ENCODE measurements around the gene ARHGEF4. TPM values are rescaled to one million over a fixed set of nuclear protein-coding genes. Genes with fewer than 3 reads are reported as not detected.

Gene ARHGEF4
- polyA plus RNA-seq, 3 donors = 0.05 TPM; not detected in 2

DNA sequence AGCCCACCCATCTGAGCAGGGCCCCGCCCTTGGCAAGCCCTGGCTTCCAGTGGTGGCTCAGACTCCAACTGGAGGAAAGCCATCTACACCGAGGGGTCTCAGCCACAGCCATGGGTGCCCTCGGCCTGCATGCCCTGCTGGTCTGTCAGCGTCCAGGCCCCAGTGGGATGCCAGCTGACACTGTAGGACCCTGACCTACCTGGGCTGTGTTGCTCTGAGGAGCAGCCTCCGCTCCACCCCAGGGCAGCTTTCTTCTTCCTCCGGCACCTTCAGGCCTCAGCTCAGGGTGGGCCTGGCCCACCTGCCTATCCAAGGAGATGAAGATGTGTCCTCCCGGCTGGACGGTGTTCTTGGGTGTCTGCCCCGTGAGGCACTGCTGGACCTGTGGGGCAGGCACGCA is 13.9 kb upstream of the ARHGEF4 start:
- peaks cover 0 to 5% (median 1%) of the 10 kb centered on the region in 3 donors for H3K27me3 Mint-ChIP-seq (ENCODE audit: low read depth in 3 of 3)
- Histone ChIP-seq H3K4me2 (replicated peaks; ENCODE audit: extremely low read depth, low read length, poor library complexity, severe bottlenecking) (no peak overlapping the region), H3K36me3 (replicated peaks in 1 of 2; ENCODE audit: control insufficient read depth in 1 of 2, insufficient read depth in 2 of 2, low read length in 2 of 2) (no peaks in the 10 kb centered on the region), H3K9ac (ENCODE audit: insufficient read depth, low read length, poor library complexity, severe bottlenecking) (no peak overlapping the region), H3K27me3 (ENCODE audit: control insufficient read depth in 2 of 2, insufficient read depth in 2 of 2, low read length in 2 of 2) (no peaks in the 10 kb centered on the region), H3K4me3 (replicated peaks in 1 of 3; ENCODE audit: low read depth in 2 of 3, low read length in 3 of 3) (no peak overlapping the region), H3K4me1 (ENCODE audit: control insufficient read depth in 1 of 2, insufficient read depth in 2 of 2, low read length in 2 of 2) (no peaks in the 10 kb centered on the region), H3K27ac (ENCODE audit: low read depth in 1 of 2, low read length in 2 of 2) (no peak overlapping the region), H3K79me2 (ENCODE audit: insufficient read depth, low read length) (no peaks in the 10 kb centered on the region), H4K20me1 (ENCODE audit: insufficient read depth, low read length) (no peaks in the 10 kb centered on the region), H3K9me3 (replicated peaks in 1 of 2; ENCODE audit: control insufficient read depth in 1 of 2, insufficient read depth in 1 of 2, low read length in 2 of 2) (no peaks in the 10 kb centered on the region), H2AFZ (ENCODE audit: insufficient read depth, low read depth, low read length, poor library complexity, severe bottlenecking) (no peak overlapping the region)
- WGBS (ENCODE audit: insufficient coverage) = 90% methylated on average over 9 of the region's 10 CpGs
- TF ChIP-seq, protein P1, sequence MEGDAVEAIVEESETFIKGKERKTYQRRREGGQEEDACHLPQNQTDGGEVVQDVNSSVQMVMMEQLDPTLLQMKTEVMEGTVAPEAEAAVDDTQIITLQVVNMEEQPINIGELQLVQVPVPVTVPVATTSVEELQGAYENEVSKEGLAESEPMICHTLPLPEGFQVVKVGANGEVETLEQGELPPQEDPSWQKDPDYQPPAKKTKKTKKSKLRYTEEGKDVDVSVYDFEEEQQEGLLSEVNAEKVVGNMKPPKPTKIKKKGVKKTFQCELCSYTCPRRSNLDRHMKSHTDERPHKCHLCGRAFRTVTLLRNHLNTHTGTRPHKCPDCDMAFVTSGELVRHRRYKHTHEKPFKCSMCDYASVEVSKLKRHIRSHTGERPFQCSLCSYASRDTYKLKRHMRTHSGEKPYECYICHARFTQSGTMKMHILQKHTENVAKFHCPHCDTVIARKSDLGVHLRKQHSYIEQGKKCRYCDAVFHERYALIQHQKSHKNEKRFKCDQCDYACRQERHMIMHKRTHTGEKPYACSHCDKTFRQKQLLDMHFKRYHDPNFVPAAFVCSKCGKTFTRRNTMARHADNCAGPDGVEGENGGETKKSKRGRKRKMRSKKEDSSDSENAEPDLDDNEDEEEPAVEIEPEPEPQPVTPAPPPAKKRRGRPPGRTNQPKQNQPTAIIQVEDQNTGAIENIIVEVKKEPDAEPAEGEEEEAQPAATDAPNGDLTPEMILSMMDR (IDR thresholded peaks at IDR 0.05) = no peak
- no peak overlapping the region for H3K4me3 Mint-ChIP-seq
- DNase-seq = no peak
- no peaks in the 10 kb centered on the region for H3K36me3 Mint-ChIP-seq
- peaks cover 0 to 2% (median 0%) of the 10 kb centered on the region in 7 donors for H3K9me3 Mint-ChIP-seq
- H3K4me1 Mint-ChIP-seq = peaks cover 6% of the 10 kb centered on the region
- H3K27ac Mint-ChIP-seq = no peak overlapping the region
- intact Hi-C loops (cut with micrococcal nuclease) = no loop called here

DNA sequence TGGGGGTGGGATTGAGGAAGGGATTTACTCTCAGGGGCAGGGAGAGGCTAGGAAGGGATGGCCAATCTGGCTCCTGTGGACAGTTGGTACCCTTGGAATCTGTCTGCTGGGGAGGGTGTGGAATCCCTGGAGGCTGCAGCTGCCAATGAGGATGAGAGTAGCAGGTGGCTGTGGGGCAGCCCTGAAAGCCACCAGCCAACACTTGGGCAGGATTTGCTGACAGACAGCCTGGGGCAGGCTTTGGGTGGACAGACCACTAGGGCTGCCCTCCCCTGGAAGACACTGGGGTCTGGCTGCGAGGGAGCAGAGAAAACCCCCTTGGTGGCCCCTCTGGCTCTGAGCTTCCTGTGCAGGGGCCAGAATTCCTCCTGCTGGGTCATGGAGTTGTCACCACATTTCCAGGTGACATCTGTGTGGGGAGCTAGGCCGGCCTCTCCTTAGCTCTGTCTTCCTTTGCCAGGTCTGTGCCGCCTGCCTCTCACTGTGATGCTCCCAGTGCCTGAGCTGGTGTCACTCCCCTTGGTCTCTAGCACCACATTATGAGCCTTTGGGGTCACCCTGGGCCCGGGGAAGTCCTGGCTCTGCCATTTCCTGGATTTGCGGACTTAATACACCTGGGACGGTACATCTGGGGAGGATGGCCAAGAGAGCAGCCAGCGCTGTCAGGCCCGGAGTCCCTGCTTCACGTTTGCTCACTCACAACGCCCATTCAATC is 13.4 kb upstream of the ARHGEF4 start:
- Histone ChIP-seq H4K20me1 (ENCODE audit: insufficient read depth, low read length) (no peaks in the 10 kb centered on the region), H3K27me3 (ENCODE audit: control insufficient read depth in 2 of 2, insufficient read depth in 2 of 2, low read length in 2 of 2) (no peaks in the 10 kb centered on the region), H3K4me2 (replicated peaks; ENCODE audit: extremely low read depth, low read length, poor library complexity, severe bottlenecking) (no peak overlapping the region), H3K9ac (ENCODE audit: insufficient read depth, low read length, poor library complexity, severe bottlenecking) (no peak overlapping the region), H3K4me3 (replicated peaks in 1 of 3; ENCODE audit: low read depth in 2 of 3, low read length in 3 of 3) (no peak overlapping the region), H2AFZ (ENCODE audit: insufficient read depth, low read depth, low read length, poor library complexity, severe bottlenecking) (no peak overlapping the region), H3K4me1 (ENCODE audit: control insufficient read depth in 1 of 2, insufficient read depth in 2 of 2, low read length in 2 of 2) (no peaks in the 10 kb centered on the region), H3K36me3 (replicated peaks in 1 of 2; ENCODE audit: control insufficient read depth in 1 of 2, insufficient read depth in 2 of 2, low read length in 2 of 2) (no peaks in the 10 kb centered on the region), H3K27ac (ENCODE audit: low read depth in 1 of 2, low read length in 2 of 2) (no peak overlapping the region), H3K79me2 (ENCODE audit: insufficient read depth, low read length) (no peaks in the 10 kb centered on the region), H3K9me3 (replicated peaks in 1 of 2; ENCODE audit: control insufficient read depth in 1 of 2, insufficient read depth in 1 of 2, low read length in 2 of 2) (no peaks in the 10 kb centered on the region)
- Mint-ChIP-seq H3K4me1 (peaks cover 6% of the 10 kb centered on the region), H3K36me3 (no peaks in the 10 kb centered on the region), H3K9me3 (peaks cover 0 to 2% (median 0%) of the 10 kb centered on the region in 7 donors), H3K27ac (peak overlapping the region in 1 of 7 donors; percentile 36), H3K4me3 (no peak overlapping the region), H3K27me3 (ENCODE audit: low read depth in 3 of 3) (peaks cover 0 to 2% (median 1%) of the 10 kb centered on the region in 3 donors)
- intact Hi-C loops (cut with micrococcal nuclease) = no loop called here
- TF ChIP-seq, protein P1 (IDR thresholded peaks at IDR 0.05) = no peak
- 89% methylated on average over 10 of the region's 10 CpGs for whole genome bisulfite sequencing (ENCODE audit: insufficient coverage)
- DNase-seq = no peak

Measured in CD14-positive monocyte (primary cell).